Fibroblast of lung (primary cell): ENCODE measurements around the gene PPP4R1. TPM values are rescaled to one million over a fixed set of nuclear protein-coding genes. Genes with fewer than 3 reads are reported as not detected.
A peak's percentile ranks its signal among the peaks of the same experiment; 100 is the strongest.

ENCODE experiments used
- DNase-seq, 2 donors: peaks; one replicate each; pipeline versions ENCODE4 v3.0.0 to v3.0.0-alpha.2; 2010; ENCODE audit warnings: low read depth in 2 of 2
- H2AFZ ChIP-seq: 2 replicates; pipeline ENCODE4 v1.5.1; 2012; ENCODE audit warnings: low read length, control low read depth, inconsistent platforms
- H3K27ac ChIP-seq: 2 replicates; pipeline ENCODE4 v1.5.1; 2011; ENCODE audit warnings: low read length, control low read depth; ENCODE audit not compliant: insufficient read depth
- H3K27me3 ChIP-seq: 2 replicates; pipeline ENCODE4 v1.5.1; 2011; ENCODE audit warnings: mild to moderate bottlenecking, low read length; ENCODE audit not compliant: control insufficient read depth, insufficient read depth
- H3K36me3 ChIP-seq: 2 replicates; pipeline ENCODE4 v1.5.1; 2011; ENCODE audit warnings: low read length; ENCODE audit not compliant: control insufficient read depth, insufficient read depth
- H3K4me1 ChIP-seq: 2 replicates; pipeline ENCODE4 v1.5.1; 2011; ENCODE audit warnings: low read length; ENCODE audit not compliant: control insufficient read depth, insufficient read depth; ENCODE audit errors: extremely low read depth
- H3K4me2 ChIP-seq: 2 replicates; pipeline ENCODE4 v1.5.1; 2011; ENCODE audit warnings: low read length, control low read depth; ENCODE audit not compliant: insufficient read depth; ENCODE audit errors: extremely low read depth
- H3K4me3 ChIP-seq, 4 experiments: fragments of 200-600 bp in 1 of 4; sonication (generic) in 1 of 4; replicated peaks in 1 of 4; 2 replicates each; pipeline ENCODE4 v1.5.1; 2011 to 2016; ENCODE audit warnings: low read length in 4 of 4, low read depth in 3 of 4, mild to moderate bottlenecking in 3 of 4, control low read depth in 2 of 4, inconsistent platforms in 1 of 4, mixed read lengths in 1 of 4; ENCODE audit not compliant: insufficient read depth in 1 of 4; ENCODE audit errors: control extremely low read depth in 1 of 4
- H3K79me2 ChIP-seq: 2 replicates; pipeline ENCODE4 v1.5.1; 2012; ENCODE audit warnings: mild to moderate bottlenecking, low read length, inconsistent platforms; ENCODE audit not compliant: control insufficient read depth, insufficient read depth
- H3K9ac ChIP-seq: 2 replicates; pipeline ENCODE4 v1.5.1; 2011; ENCODE audit warnings: mild to moderate bottlenecking, low read length, control low read depth; ENCODE audit not compliant: insufficient read depth
- H3K9me3 ChIP-seq: 2 replicates; pipeline ENCODE4 v1.5.1; 2012; ENCODE audit warnings: low read depth, low read length; ENCODE audit not compliant: control insufficient read depth, insufficient read depth
- H4K20me1 ChIP-seq: 2 replicates; pipeline ENCODE4 v1.5.1; 2011; ENCODE audit warnings: low read length; ENCODE audit not compliant: control insufficient read depth, insufficient read depth; ENCODE audit errors: extremely low read depth
- CTCF ChIP-seq, 2 donors: IDR thresholded peaks in 1 of 2; conservative IDR thresholded peaks in 1 of 2; 1 replicate in 1 of 2; 2 replicates in 1 of 2; pipeline ENCODE4 v1.5.1; 2011 to 2012; ENCODE audit warnings: low read length in 2 of 2, control low read depth in 1 of 2, inconsistent platforms in 1 of 2, low read depth in 1 of 2, mild to moderate bottlenecking in 1 of 2
- EZH2 ChIP-seq: IDR thresholded peaks from 2 replicates; pipeline ENCODE4 v1.5.1; 2012; ENCODE audit warnings: low read length, control low read depth, mild to moderate bottlenecking; ENCODE audit errors: missing control alignments
- polyA plus RNA-seq, 2 donors: library from polyadenylated mRNA; depleted of rRNA in 1 of 2; stranded (reverse) in 1 of 2; unstranded in 1 of 2; fragments of >200 nt; gene quantifications; 2 replicates each; pipeline ENCODE4 v1.2.1, GENCODE V29; 2011 to 2012; ENCODE audit warnings: missing spikeins in 1 of 2
- total RNA-seq: library from RNA; depleted of rRNA; stranded (reverse); fragments of >200 nt; gene quantifications from 2 replicates; pipeline ENCODE4 v1.2.1, GENCODE V29; 2014

PPP4R1 gene
- total and polyA plus RNA-seq, 2 donors (not counting 1 experiment from before 2014, with no cell fraction given): 83.5 to 108 TPM

- Histone ChIP-seq H3K4me2 (no peak overlapping the region), H2AFZ (no peak overlapping the region), H3K4me1 (peaks cover 3% of the 10 kb centered on the region), H3K36me3 (no peaks in the 10 kb centered on the region), H3K9me3 (no peaks in the 10 kb centered on the region), H4K20me1 (no peaks in the 10 kb centered on the region), H3K27ac (no peak overlapping the region), H3K79me2 (no peaks in the 10 kb centered on the region), H3K27me3 (no peaks in the 10 kb centered on the region), H3K9ac (no peak overlapping the region), H3K4me3 (no peak overlapping the region)
- DNase-seq: no peak
- TF ChIP-seq EZH2 (no peak), CTCF (conservative IDR thresholded peaks at IDR 0.05 in 1 of 2, IDR thresholded peaks at IDR 0.05 in 1 of 2; ENCODE audit: low read depth in 1 of 2, low read length in 2 of 2) (no peak)
Measured at GRCh38 chr18:9519399-9519798, 95.0 kb downstream of the PPP4R1 start.

GRCh38 chr18:9517869-9518268 is 96.5 kb downstream of the PPP4R1 start:
- Histone ChIP-seq H3K4me1 (peaks cover 6% of the 10 kb centered on the region), H3K4me2 (no peak overlapping the region), H3K79me2 (peaks cover 1% of the 10 kb centered on the region), H3K27me3 (no peaks in the 10 kb centered on the region), H3K9me3 (no peaks in the 10 kb centered on the region), H3K27ac (no peak overlapping the region), H4K20me1 (no peaks in the 10 kb centered on the region), H3K9ac (no peak overlapping the region), H3K4me3 (no peak overlapping the region), H3K36me3 (no peaks in the 10 kb centered on the region), H2AFZ (no peak overlapping the region)
- no peak for TF ChIP-seq EZH2
- TF ChIP-seq CTCF (conservative IDR thresholded peaks at IDR 0.05 in 1 of 2, IDR thresholded peaks at IDR 0.05 in 1 of 2; ENCODE audit: low read depth in 1 of 2, low read length in 2 of 2): no peak
- no peak for DNase-seq

- Histone ChIP-seq H3K4me3 (no peak overlapping the region), H3K9ac (no peak overlapping the region), H3K79me2 (peaks cover 2% of the 10 kb centered on the region), H3K27me3 (no peaks in the 10 kb centered on the region), H2AFZ (no peak overlapping the region), H4K20me1 (no peaks in the 10 kb centered on the region), H3K9me3 (no peaks in the 10 kb centered on the region), H3K4me1 (peaks cover 6% of the 10 kb centered on the region), H3K36me3 (no peaks in the 10 kb centered on the region), H3K4me2 (no peak overlapping the region), H3K27ac (no peak overlapping the region)
- TF ChIP-seq CTCF (conservative IDR thresholded peaks at IDR 0.05 in 1 of 2, IDR thresholded peaks at IDR 0.05 in 1 of 2; ENCODE audit: low read depth in 1 of 2, low read length in 2 of 2) (peak; percentile 69 to 88), EZH2 (no peak)
- peak; percentile 42 to 72 for DNase-seq
Measured at GRCh38 chr18:9516437-9517064, 97.8 kb downstream of the PPP4R1 start.
